Measurements from ENCODE around the gene THBS3. TPM values are rescaled to one million over a fixed set of nuclear protein-coding genes. Genes with fewer than 3 reads are reported as not detected.
"Not testable (repeated sequence)": the region's sequence is repeated elsewhere in the genome, so short reads cannot be mapped to it uniquely, and the experiment has no call there.

The THBS3 gene
- total RNA-seq, 1 experiment from 2014 or later: 36.8 TPM

DNA sequence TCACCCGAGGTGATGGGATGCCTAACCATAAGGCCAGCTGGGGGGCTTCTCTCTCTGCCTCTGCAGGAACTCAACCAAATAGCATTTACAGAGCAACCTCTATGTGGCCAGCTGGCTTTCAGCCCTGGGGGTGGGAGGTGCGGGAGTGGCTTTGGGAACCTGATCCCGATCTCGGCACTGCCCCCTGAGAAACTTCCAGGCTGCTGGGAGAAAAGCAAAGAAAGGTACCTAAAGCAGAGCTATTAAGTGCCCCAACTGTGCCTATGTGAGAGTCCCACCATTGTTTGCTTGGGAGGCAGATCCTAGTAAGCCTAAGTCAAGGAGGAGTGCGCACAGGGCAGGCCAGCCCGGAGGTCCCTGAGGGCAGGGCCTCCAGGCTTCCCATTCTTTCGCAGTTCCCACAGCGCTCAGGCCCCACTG, 41.6 kb downstream of the THBS3 start:
- TF ChIP-seq, protein P1, sequence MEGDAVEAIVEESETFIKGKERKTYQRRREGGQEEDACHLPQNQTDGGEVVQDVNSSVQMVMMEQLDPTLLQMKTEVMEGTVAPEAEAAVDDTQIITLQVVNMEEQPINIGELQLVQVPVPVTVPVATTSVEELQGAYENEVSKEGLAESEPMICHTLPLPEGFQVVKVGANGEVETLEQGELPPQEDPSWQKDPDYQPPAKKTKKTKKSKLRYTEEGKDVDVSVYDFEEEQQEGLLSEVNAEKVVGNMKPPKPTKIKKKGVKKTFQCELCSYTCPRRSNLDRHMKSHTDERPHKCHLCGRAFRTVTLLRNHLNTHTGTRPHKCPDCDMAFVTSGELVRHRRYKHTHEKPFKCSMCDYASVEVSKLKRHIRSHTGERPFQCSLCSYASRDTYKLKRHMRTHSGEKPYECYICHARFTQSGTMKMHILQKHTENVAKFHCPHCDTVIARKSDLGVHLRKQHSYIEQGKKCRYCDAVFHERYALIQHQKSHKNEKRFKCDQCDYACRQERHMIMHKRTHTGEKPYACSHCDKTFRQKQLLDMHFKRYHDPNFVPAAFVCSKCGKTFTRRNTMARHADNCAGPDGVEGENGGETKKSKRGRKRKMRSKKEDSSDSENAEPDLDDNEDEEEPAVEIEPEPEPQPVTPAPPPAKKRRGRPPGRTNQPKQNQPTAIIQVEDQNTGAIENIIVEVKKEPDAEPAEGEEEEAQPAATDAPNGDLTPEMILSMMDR (IDR thresholded peaks at IDR 0.05; ENCODE audit: unreplicated experiment): no peak
- intact Hi-C loops (cut with micrococcal nuclease; ENCODE audit: unreplicated experiment): loop anchor here (5.0 kb wide), 1 partner anchor 39 kb away; the partner anchor contains the start of gene EFNA1
- no peak overlapping the region for H3K4me3 Mint-ChIP-seq (ENCODE audit: low read depth, unreplicated experiment)
- no peaks in the 10 kb centered on the region for H3K27me3 Mint-ChIP-seq (ENCODE audit: unreplicated experiment)
- no peak for DNase-seq
- H3K4me1 Mint-ChIP-seq (ENCODE audit: low read depth, unreplicated experiment): no peaks in the 10 kb centered on the region
- no TSS peak for BruUV-seq (replicated peaks)
- CTCF ChIA-PET: interaction anchor here (0.8 to 1.7 kb wide), 3 partner anchors 31 to 76 kb away, joined by 3 to 7 read pairs (median 3); no protein-coding TSS in a partner anchor
- H3K36me3 Mint-ChIP-seq (ENCODE audit: insufficient read depth, unreplicated experiment): peaks cover 20% of the 10 kb centered on the region
- H3K9me3 Mint-ChIP-seq (ENCODE audit: low read depth, unreplicated experiment): no peaks in the 10 kb centered on the region
- no peak overlapping the region for H3K27ac Mint-ChIP-seq (ENCODE audit: unreplicated experiment)

GRCh38 chr1:155164625-155165024, 43.1 kb downstream of the THBS3 start:
- CTCF ChIA-PET: interaction anchor here (0.6 to 0.8 kb wide), 2 partner anchors 21 to 52 kb away, joined by 3 to 5 read pairs; no protein-coding TSS in a partner anchor
- Mint-ChIP-seq H3K36me3 (ENCODE audit: insufficient read depth, unreplicated experiment) (peaks cover 11% of the 10 kb centered on the region), H3K27me3 (ENCODE audit: unreplicated experiment) (peaks cover 12% of the 10 kb centered on the region)
- not testable (repeated sequence) for H3K4me1 Mint-ChIP-seq (ENCODE audit: low read depth, unreplicated experiment); H3K4me3 Mint-ChIP-seq (ENCODE audit: low read depth, unreplicated experiment); BruUV-seq (replicated peaks); H3K27ac Mint-ChIP-seq (ENCODE audit: unreplicated experiment); H3K9me3 Mint-ChIP-seq (ENCODE audit: low read depth, unreplicated experiment); DNase-seq
- intact Hi-C loops (cut with micrococcal nuclease; ENCODE audit: unreplicated experiment): loop anchor here (5.0 kb wide), 1 partner anchor 37 kb away; the partner anchor contains the start of gene EFNA1

DNA sequence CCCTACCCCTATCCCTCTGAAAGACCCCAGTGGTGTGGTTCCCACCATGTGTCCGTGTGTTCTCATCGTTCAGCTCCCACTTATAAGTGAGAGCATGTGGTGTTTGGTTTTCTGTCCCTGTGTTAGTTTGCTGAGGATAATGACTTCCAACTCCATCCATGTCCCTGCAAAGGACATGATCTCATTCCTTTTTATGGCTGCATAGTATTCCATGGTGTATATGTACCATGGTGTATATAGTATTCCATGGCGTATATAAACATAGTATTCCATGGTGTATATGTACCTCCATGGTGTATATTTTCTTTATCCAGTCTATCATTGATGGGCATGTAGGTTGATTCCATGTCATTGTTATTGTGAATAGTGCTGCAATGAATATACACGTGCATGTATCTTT, 43.9 kb downstream of the THBS3 start:
- DNase-seq; H3K36me3 Mint-ChIP-seq (ENCODE audit: insufficient read depth, unreplicated experiment); intact Hi-C loops (cut with micrococcal nuclease; ENCODE audit: unreplicated experiment); H3K4me1 Mint-ChIP-seq (ENCODE audit: low read depth, unreplicated experiment); H3K9me3 Mint-ChIP-seq (ENCODE audit: low read depth, unreplicated experiment); H3K4me3 Mint-ChIP-seq (ENCODE audit: low read depth, unreplicated experiment); H3K27ac Mint-ChIP-seq (ENCODE audit: unreplicated experiment); CTCF ChIA-PET; BruUV-seq (replicated peaks): not testable (repeated sequence)
- H3K27me3 Mint-ChIP-seq (ENCODE audit: unreplicated experiment): peaks cover 19% of the 10 kb centered on the region

DNA sequence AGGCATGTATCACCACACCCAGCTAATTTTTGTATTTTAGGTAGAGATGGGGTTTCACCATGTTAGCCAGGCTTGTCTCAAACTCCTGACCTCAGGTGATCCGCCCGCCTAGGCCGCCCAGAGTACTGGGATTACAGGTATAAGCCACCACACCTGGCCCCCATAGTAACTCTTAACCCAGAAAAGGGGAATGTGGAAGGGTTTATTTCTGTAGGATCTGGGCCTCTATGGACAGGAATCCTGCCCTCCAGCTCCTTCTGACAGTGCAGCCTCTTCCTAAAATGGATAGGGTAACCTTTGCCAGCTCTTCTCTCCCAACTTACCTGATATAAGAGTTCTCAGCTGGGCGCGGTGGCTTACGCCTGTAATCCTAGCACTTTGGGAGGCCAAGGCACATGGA, 45.1 kb downstream of the THBS3 start:
- DNase-seq; H3K9me3 Mint-ChIP-seq (ENCODE audit: low read depth, unreplicated experiment); H3K4me3 Mint-ChIP-seq (ENCODE audit: low read depth, unreplicated experiment); H3K36me3 Mint-ChIP-seq (ENCODE audit: insufficient read depth, unreplicated experiment); intact Hi-C loops (cut with micrococcal nuclease; ENCODE audit: unreplicated experiment); BruUV-seq (replicated peaks); H3K27ac Mint-ChIP-seq (ENCODE audit: unreplicated experiment); H3K4me1 Mint-ChIP-seq (ENCODE audit: low read depth, unreplicated experiment): not testable (repeated sequence)
- CTCF ChIA-PET: interaction anchor here (0.6 to 0.9 kb wide), 3 partner anchors 48 to 1707 kb away, joined by 3 read pairs; no protein-coding TSS in a partner anchor
- peaks cover 19% of the 10 kb centered on the region for H3K27me3 Mint-ChIP-seq (ENCODE audit: unreplicated experiment)

DNA sequence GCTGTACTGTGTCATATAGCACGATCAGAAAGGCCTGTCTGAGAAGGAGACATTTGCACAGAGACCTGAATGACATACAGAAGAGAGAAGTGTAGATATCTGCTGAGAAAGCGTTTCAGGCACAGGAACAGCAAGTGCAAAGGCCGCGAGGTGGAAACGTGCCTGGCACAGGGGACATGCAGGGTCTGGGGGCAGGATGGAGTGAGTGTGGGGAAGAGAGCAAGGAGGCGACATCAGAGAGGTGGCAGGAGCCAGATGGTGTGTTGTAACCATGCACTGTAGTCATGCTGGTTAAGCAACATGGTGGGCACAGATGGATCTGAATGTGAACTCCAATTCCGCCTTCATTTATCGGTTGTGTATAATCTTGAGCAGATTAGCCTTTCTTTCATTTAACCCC, 47.6 kb downstream of the THBS3 start:
- Mint-ChIP-seq H3K9me3 (ENCODE audit: low read depth, unreplicated experiment) (no peaks in the 10 kb centered on the region), H3K36me3 (ENCODE audit: insufficient read depth, unreplicated experiment) (no peaks in the 10 kb centered on the region), H3K4me3 (ENCODE audit: low read depth, unreplicated experiment) (no peak overlapping the region), H3K27ac (ENCODE audit: unreplicated experiment) (no peak overlapping the region), H3K27me3 (ENCODE audit: unreplicated experiment) (peaks cover 33% of the 10 kb centered on the region), H3K4me1 (ENCODE audit: low read depth, unreplicated experiment) (no peaks in the 10 kb centered on the region)
- CTCF ChIA-PET: no interaction called here
- BruUV-seq (replicated peaks): no TSS peak
- TF ChIP-seq, protein P1 (IDR thresholded peaks at IDR 0.05; ENCODE audit: unreplicated experiment): no peak
- no peak for DNase-seq
- intact Hi-C loops (cut with micrococcal nuclease; ENCODE audit: unreplicated experiment): no loop called here

DNA sequence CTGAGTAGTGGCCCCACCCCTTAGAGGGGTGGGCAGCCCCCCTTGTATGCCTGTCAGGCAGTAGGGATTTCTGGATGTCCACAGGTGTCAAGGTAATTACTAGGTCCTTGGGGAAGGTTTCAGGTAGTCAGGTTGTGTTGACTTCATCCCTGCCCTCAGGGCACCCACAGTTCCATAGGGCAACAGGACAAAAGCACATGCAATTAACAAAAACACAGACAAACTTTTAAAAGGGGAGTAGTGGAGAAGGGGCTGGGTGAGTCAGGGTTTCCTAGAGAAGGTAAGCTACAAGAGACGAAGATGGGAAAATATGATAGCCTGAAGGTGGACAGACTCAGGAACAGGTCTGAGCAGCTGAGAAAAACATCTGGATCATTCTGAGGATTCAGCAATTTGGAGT, 48.7 kb downstream of the THBS3 start:
- TF ChIP-seq, protein P1 (IDR thresholded peaks at IDR 0.05; ENCODE audit: unreplicated experiment): no peak
- Mint-ChIP-seq H3K27me3 (ENCODE audit: unreplicated experiment) (peaks cover 40% of the 10 kb centered on the region), H3K36me3 (ENCODE audit: insufficient read depth, unreplicated experiment) (no peaks in the 10 kb centered on the region), H3K4me1 (ENCODE audit: low read depth, unreplicated experiment) (no peaks in the 10 kb centered on the region), H3K4me3 (ENCODE audit: low read depth, unreplicated experiment) (no peak overlapping the region), H3K27ac (ENCODE audit: unreplicated experiment) (no peak overlapping the region), H3K9me3 (ENCODE audit: low read depth, unreplicated experiment) (no peaks in the 10 kb centered on the region)
- intact Hi-C loops (cut with micrococcal nuclease; ENCODE audit: unreplicated experiment): no loop called here
- CTCF ChIA-PET: no interaction called here
- no TSS peak for BruUV-seq (replicated peaks)
- DNase-seq: no peak

GRCh38 chr1:155155996-155156643, 51.6 kb downstream of the THBS3 start:
- BruUV-seq (replicated peaks); H3K9me3 Mint-ChIP-seq (ENCODE audit: low read depth, unreplicated experiment); DNase-seq; intact Hi-C loops (cut with micrococcal nuclease; ENCODE audit: unreplicated experiment); H3K4me3 Mint-ChIP-seq (ENCODE audit: low read depth, unreplicated experiment); H3K4me1 Mint-ChIP-seq (ENCODE audit: low read depth, unreplicated experiment); H3K36me3 Mint-ChIP-seq (ENCODE audit: insufficient read depth, unreplicated experiment); H3K27ac Mint-ChIP-seq (ENCODE audit: unreplicated experiment): not testable (repeated sequence)
- peaks cover 55% of the 10 kb centered on the region for H3K27me3 Mint-ChIP-seq (ENCODE audit: unreplicated experiment)
- CTCF ChIA-PET: interaction anchor here (0.6 kb wide), 1 partner anchor 823 kb away, joined by 3 read pairs; no protein-coding TSS in a partner anchor
